Germinal center (tissue), 1 donor: ENCODE results near the gene TMEM131.
"Not testable (repeated sequence)": the region's sequence is repeated elsewhere in the genome, so short reads cannot be mapped to it uniquely, and the experiment has no call there.

ENCODE experiments used
- DNase-seq: peaks from one replicate; pipeline ENCODE4 v3.0.0; 2012; ENCODE audit warnings: mixed read lengths, low spot score

Gene TMEM131

GRCh38 chr2:97995734-97996624 lies at the start of gene TMEM131:
Gene TMEM131 (minus strand): TSS chr2:97995948. CDS start chr2:97995662, 286 bp downstream.
- DNase-seq: peak; percentile 93

GRCh38 chr2:98044730-98045129 lies 49.0 kb upstream of the TMEM131 start:
- DNase-seq: not testable (repeated sequence)

- DNase-seq: no peak
These were observed 47.4 kb upstream of the TMEM131 start for GRCh38 chr2:98043101-98043500.

GRCh38 chr2:98040331-98040939 lies 44.7 kb upstream of the TMEM131 start:
- no peak for DNase-seq

GRCh38 chr2:98039085-98039756 lies 43.5 kb upstream of the TMEM131 start:
- no peak for DNase-seq

GRCh38 chr2:98037666-98038336 lies 42.1 kb upstream of the TMEM131 start:
- DNase-seq: no peak

- DNase-seq: no peak
These were observed 41.5 kb upstream of the TMEM131 start for GRCh38 chr2:98037206-98037605.

- DNase-seq: no peak
These were observed 40.7 kb upstream of the TMEM131 start for GRCh38 chr2:98036349-98037000.

GRCh38 chr2:98034745-98035144 lies 39.0 kb upstream of the TMEM131 start:
- DNase-seq: no peak

GRCh38 chr2:98032086-98032485 lies 36.3 kb upstream of the TMEM131 start:
- no peak for DNase-seq

GRCh38 chr2:98029718-98030222 lies 34.0 kb upstream of the TMEM131 start:
- no peak for DNase-seq

- no peak for DNase-seq
These were observed 33.4 kb upstream of the TMEM131 start for GRCh38 chr2:98028931-98029717.

GRCh38 chr2:98028101-98028561 lies 32.4 kb upstream of the TMEM131 start:
- no peak for DNase-seq

- DNase-seq: peak; percentile 80
These were observed 31.8 kb upstream of the TMEM131 start for GRCh38 chr2:98027538-98027937.

- peak; percentile 77 for DNase-seq
These were observed 31.3 kb upstream of the TMEM131 start for GRCh38 chr2:98026927-98027522.

- DNase-seq: no peak
These were observed 30.5 kb upstream of the TMEM131 start for GRCh38 chr2:98026292-98026691.

- DNase-seq: no peak
These were observed 29.8 kb upstream of the TMEM131 start for GRCh38 chr2:98025481-98026037.

GRCh38 chr2:98022067-98022466 lies 26.3 kb upstream of the TMEM131 start:
- DNase-seq: not testable (repeated sequence)

GRCh38 chr2:98020992-98021713 lies 25.4 kb upstream of the TMEM131 start:
- no peak for DNase-seq
